GM23248 (cell line): Measurements from ENCODE around the gene NT5DC3.

Source experiments
- EZH2 ChIP-seq: fragments of 200-600 bp; sonication (generic); IDR thresholded peaks from 2 replicates; pipeline ENCODE4 v1.6.1; 2018; ENCODE audit warnings: antibody characterized with exemption, mild to moderate bottlenecking; ENCODE audit not compliant: insufficient read depth, poor library complexity, severe bottlenecking
- EZH2phosphoT487 ChIP-seq: fragments of 200-600 bp; sonication (generic); IDR thresholded peaks from 2 replicates; pipeline ENCODE4 v1.6.1; 2018; ENCODE audit warnings: antibody characterized with exemption, moderate library complexity, mild to moderate bottlenecking, low read depth; ENCODE audit not compliant: insufficient read depth

GRCh38 chr12:103803847-103804246 is 37.2 kb downstream of the NT5DC3 start:
- TF ChIP-seq EZH2, result no peak
- TF ChIP-seq EZH2phosphoT487, result no peak
